ENCODE data around the gene PRKCE.

PRKCE gene

GRCh38 chr2:45761635-45762034 lies 110.2 kb downstream of the PRKCE start:
- H3K4me3 ChIP-seq (replicated peaks in 1 of 2; ENCODE audit: low read depth in 2 of 2, low read length in 2 of 2) = no peak overlapping the region
- no peak for DNase-seq (ENCODE audit: low read depth in 2 of 2)
- no peak for TF ChIP-seq CTCF (IDR thresholded peaks at IDR 0.05; ENCODE audit: low read depth, low read length)

- no peak for TF ChIP-seq CTCF (IDR thresholded peaks at IDR 0.05; ENCODE audit: low read depth, low read length)
- no peak overlapping the region for H3K4me3 ChIP-seq (replicated peaks in 1 of 2; ENCODE audit: low read depth in 2 of 2, low read length in 2 of 2)
- DNase-seq (ENCODE audit: low read depth in 2 of 2) = peak in 1 of 2 donors; percentile 7
Measured at GRCh38 chr2:45763255-45763654, 111.8 kb downstream of the PRKCE start.

GRCh38 chr2:45763797-45764196 lies 112.3 kb downstream of the PRKCE start:
- no peak overlapping the region for H3K4me3 ChIP-seq (replicated peaks in 1 of 2; ENCODE audit: low read depth in 2 of 2, low read length in 2 of 2)
- TF ChIP-seq CTCF (IDR thresholded peaks at IDR 0.05; ENCODE audit: low read depth, low read length) = no peak
- no peak for DNase-seq (ENCODE audit: low read depth in 2 of 2)

- no peak for DNase-seq (ENCODE audit: low read depth in 2 of 2)
- no peak overlapping the region for H3K4me3 ChIP-seq (replicated peaks in 1 of 2; ENCODE audit: low read depth in 2 of 2, low read length in 2 of 2)
Measured at GRCh38 chr2:45765007-45765727, 113.7 kb downstream of the PRKCE start.

GRCh38 chr2:45765728-45766254 lies 114.3 kb downstream of the PRKCE start:
- no peak overlapping the region for H3K4me3 ChIP-seq (replicated peaks in 1 of 2; ENCODE audit: low read depth in 2 of 2, low read length in 2 of 2)
- no peak for TF ChIP-seq CTCF (IDR thresholded peaks at IDR 0.05; ENCODE audit: low read depth, low read length)
- peak in 1 of 2 donors; percentile 53 for DNase-seq (ENCODE audit: low read depth in 2 of 2)

More at GRCh38 chr2:45765007-45765727, 113.7 kb downstream of the PRKCE start:
- TF ChIP-seq CTCF (IDR thresholded peaks at IDR 0.05; ENCODE audit: low read depth, low read length) = no peak

- no peak for TF ChIP-seq CTCF (IDR thresholded peaks at IDR 0.05; ENCODE audit: low read depth, low read length)
- no peak overlapping the region for H3K4me3 ChIP-seq (replicated peaks in 1 of 2; ENCODE audit: low read depth in 2 of 2, low read length in 2 of 2)
- no peak for DNase-seq (ENCODE audit: low read depth in 2 of 2)
Measured at GRCh38 chr2:45768208-45768607, 116.7 kb downstream of the PRKCE start.
